H7 (cell line): ENCODE results near the gene TRAK1. TPM values are rescaled to one million over a fixed set of nuclear protein-coding genes. Genes with fewer than 3 reads are reported as not detected.

Source experiments
- DNase-seq: peaks from one replicate; pipeline ENCODE4 v3.0.0; 2012
- H3K27me3 ChIP-seq: 2 replicates; pipeline ENCODE4 v1.6.0; 2011; ENCODE audit warnings: mild to moderate bottlenecking, low read length; ENCODE audit not compliant: control insufficient read depth, insufficient read depth
- H3K36me3 ChIP-seq: replicated peaks from 2 replicates; pipeline ENCODE4 v1.5.1; 2011; ENCODE audit warnings: low read length; ENCODE audit not compliant: control insufficient read depth, insufficient read depth
- H3K4me3 ChIP-seq: 2 replicates; pipeline ENCODE4 v1.5.1; 2011; ENCODE audit warnings: low read depth, mild to moderate bottlenecking, control low read depth, low read length, moderate library complexity; ENCODE audit not compliant: insufficient read depth
- total RNA-seq: library from RNA; depleted of rRNA; stranded (reverse); fragments of >200 nt; shearing (Covaris generic); gene quantifications from 2 replicates; pipeline ENCODE4 v1.2.3, GENCODE V29; 2014

The TRAK1 gene
- total RNA-seq, 1 experiment from 2014 or later = 20.6 TPM

GRCh38 chr3:42190701-42191442, 99.7 kb downstream of the TRAK1 start:
- H3K27me3 ChIP-seq = no peaks in the 10 kb centered on the region
- peaks cover 6% of the 10 kb centered on the region for H3K36me3 ChIP-seq
- H3K4me3 ChIP-seq = no peak overlapping the region
- DNase-seq = peak; percentile 70

GRCh38 chr3:42191443-42191747, 100.2 kb downstream of the TRAK1 start:
- Histone ChIP-seq H3K27me3 (no peaks in the 10 kb centered on the region), H3K36me3 (peaks cover 6% of the 10 kb centered on the region), H3K4me3 (no peak overlapping the region)
- no peak for DNase-seq

GRCh38 chr3:42192334-42193200, 101.4 kb downstream of the TRAK1 start:
- Histone ChIP-seq H3K27me3 (no peaks in the 10 kb centered on the region), H3K4me3 (no peak overlapping the region), H3K36me3 (peaks cover 6% of the 10 kb centered on the region)
- DNase-seq = no peak

- no peaks in the 10 kb centered on the region for H3K27me3 ChIP-seq
- no peak for DNase-seq
- H3K36me3 ChIP-seq = peaks cover 12% of the 10 kb centered on the region
- no peak overlapping the region for H3K4me3 ChIP-seq
These were observed 103.9 kb downstream of the TRAK1 start for GRCh38 chr3:42194943-42195510.

- H3K27me3 ChIP-seq = no peaks in the 10 kb centered on the region
- no peak overlapping the region for H3K4me3 ChIP-seq
- no peak for DNase-seq
- peaks cover 13% of the 10 kb centered on the region for H3K36me3 ChIP-seq
These were observed 104.7 kb downstream of the TRAK1 start for GRCh38 chr3:42195879-42196330.

GRCh38 chr3:42198709-42199108, 107.6 kb downstream of the TRAK1 start:
- Histone ChIP-seq H3K4me3 (no peak overlapping the region), H3K36me3 (peaks cover 14% of the 10 kb centered on the region), H3K27me3 (no peaks in the 10 kb centered on the region)
- no peak for DNase-seq

GRCh38 chr3:42202217-42202865, 111.2 kb downstream of the TRAK1 start:
- Histone ChIP-seq H3K36me3 (peaks cover 9% of the 10 kb centered on the region), H3K4me3 (no peak overlapping the region)
- DNase-seq = no peak

GRCh38 chr3:42204867-42205599, 113.9 kb downstream of the TRAK1 start:
- Histone ChIP-seq H3K4me3 (no peak overlapping the region), H3K27me3 (no peaks in the 10 kb centered on the region), H3K36me3 (peaks cover 3% of the 10 kb centered on the region)
- DNase-seq = no peak

More at GRCh38 chr3:42202217-42202865, 111.2 kb downstream of the TRAK1 start:
- no peaks in the 10 kb centered on the region for H3K27me3 ChIP-seq

- no peak overlapping the region for H3K4me3 ChIP-seq
- no peak for DNase-seq
- H3K36me3 ChIP-seq = peaks cover 2% of the 10 kb centered on the region
- H3K27me3 ChIP-seq = no peaks in the 10 kb centered on the region
These were observed 114.8 kb downstream of the TRAK1 start for GRCh38 chr3:42205800-42206514.

- no peak for DNase-seq
- Histone ChIP-seq H3K4me3 (no peak overlapping the region), H3K36me3 (peaks cover 1% of the 10 kb centered on the region), H3K27me3 (no peaks in the 10 kb centered on the region)
These were observed 118.8 kb downstream of the TRAK1 start for GRCh38 chr3:42209917-42210316.

- no peak for DNase-seq
- peaks cover 1% of the 10 kb centered on the region for H3K36me3 ChIP-seq
- H3K4me3 ChIP-seq = no peak overlapping the region
- no peaks in the 10 kb centered on the region for H3K27me3 ChIP-seq
These were observed 119.6 kb downstream of the TRAK1 start for GRCh38 chr3:42210726-42211125.

- H3K36me3 ChIP-seq = peaks cover 1% of the 10 kb centered on the region
- DNase-seq = no peak
- H3K4me3 ChIP-seq = no peak overlapping the region
- H3K27me3 ChIP-seq = no peaks in the 10 kb centered on the region
These were observed 122.3 kb downstream of the TRAK1 start for GRCh38 chr3:42213417-42213816.

GRCh38 chr3:42214064-42214463, 122.9 kb downstream of the TRAK1 start:
- DNase-seq = no peak
- H3K4me3 ChIP-seq = no peak overlapping the region
- H3K27me3 ChIP-seq = no peaks in the 10 kb centered on the region
- H3K36me3 ChIP-seq = peaks cover 1% of the 10 kb centered on the region
